HG03135 (cell line): ENCODE data around the gene MTCH1.

ENCODE experiments used
- ATAC-seq: cut with Tn5 transposase; IDR thresholded peaks from one replicate; pipeline ENCODE4 v1.9.1; 2021; ENCODE audit warnings: mild to moderate bottlenecking, moderate library complexity; ENCODE audit not compliant: unreplicated experiment

Gene MTCH1

DNA sequence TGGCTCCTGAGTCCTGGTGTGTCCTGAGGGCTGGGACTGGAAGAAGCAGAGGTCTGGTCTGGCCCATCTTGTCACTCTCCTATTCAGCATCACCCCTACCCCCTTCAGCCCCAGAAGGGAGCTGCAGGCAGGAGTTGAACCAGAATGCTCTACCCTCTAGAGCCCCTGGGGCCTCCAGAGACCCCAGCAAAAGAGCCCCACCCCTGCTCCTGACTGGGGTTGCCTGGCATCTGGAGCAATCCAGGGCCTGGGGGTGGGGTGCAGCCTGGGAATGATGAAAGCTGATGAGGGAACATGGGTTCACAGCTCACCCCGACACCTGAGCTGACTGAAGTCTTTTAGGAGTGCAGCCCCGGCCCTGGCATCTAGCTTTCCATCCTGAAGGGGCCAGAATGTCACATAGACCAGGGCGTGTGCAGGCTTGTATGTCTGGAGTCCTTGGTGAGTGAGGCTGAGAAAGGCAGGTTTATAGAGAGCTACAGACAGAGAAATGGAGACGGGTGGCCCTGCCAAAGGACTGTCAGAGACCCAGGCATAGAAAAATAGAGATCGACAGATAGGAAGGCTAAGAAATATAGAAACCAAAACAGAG, 31.7 kb upstream of the MTCH1 start:
- ATAC-seq = no peak

DNA sequence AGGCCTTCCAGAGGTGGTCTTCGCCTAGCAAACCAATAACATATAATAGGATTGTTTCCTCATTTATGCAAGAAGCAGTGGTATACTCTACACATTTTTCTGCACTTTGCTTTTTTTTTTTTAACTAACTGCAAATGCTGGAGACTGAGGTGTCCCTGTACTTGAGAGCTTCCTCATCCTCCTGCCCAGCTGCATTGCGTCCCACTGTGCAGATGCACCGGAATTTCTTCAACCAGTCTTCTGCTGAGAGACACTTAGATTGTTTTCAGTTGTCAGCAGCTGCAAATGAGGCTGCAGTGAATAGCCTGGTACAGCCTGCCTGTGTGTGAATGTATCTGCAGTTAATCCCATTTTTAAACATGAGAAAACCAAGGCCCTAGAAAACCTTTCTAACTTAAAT, 31.0 kb upstream of the MTCH1 start:
- ATAC-seq = no peak

DNA sequence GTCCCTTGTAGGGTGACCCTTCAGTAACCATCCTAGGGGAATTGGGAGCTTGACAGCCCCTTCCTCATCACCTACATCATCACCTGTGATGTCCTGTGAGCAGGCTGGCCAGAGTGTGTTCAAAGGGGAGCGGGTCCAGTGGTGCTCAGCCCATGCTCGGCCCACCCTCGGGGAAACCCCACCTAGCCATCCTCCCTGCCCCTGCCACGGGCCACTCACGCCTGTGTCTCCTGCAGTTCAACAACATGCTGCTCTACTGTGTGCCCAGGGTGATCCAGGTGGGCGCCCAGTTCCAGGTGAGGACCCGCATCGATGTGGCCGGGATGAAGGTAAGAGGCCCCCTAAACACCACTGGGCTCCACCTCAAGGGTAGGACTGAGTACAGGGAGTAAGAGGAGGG, 29.5 kb upstream of the MTCH1 start:
- ATAC-seq = no peak

DNA sequence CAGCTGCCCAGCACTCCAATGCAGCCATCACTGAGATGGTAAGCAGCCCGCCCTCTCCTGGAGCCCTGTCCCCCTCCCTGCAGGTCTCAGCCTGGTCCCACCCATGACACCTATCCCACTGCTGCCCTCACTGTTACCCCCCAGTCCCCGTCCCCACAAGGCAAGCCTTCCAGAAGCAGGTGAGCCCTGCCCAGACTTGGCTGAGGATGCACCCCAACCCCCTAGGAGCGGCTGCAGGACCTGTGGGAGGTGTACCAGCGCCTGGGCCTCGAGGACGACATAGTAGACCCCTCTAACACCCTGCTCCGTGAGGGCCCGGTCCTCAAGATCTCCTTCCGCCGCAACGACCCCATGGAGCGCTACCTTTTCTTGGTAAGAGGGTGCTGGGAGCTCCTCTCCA, 28.7 kb upstream of the MTCH1 start:
- no peak for ATAC-seq

DNA sequence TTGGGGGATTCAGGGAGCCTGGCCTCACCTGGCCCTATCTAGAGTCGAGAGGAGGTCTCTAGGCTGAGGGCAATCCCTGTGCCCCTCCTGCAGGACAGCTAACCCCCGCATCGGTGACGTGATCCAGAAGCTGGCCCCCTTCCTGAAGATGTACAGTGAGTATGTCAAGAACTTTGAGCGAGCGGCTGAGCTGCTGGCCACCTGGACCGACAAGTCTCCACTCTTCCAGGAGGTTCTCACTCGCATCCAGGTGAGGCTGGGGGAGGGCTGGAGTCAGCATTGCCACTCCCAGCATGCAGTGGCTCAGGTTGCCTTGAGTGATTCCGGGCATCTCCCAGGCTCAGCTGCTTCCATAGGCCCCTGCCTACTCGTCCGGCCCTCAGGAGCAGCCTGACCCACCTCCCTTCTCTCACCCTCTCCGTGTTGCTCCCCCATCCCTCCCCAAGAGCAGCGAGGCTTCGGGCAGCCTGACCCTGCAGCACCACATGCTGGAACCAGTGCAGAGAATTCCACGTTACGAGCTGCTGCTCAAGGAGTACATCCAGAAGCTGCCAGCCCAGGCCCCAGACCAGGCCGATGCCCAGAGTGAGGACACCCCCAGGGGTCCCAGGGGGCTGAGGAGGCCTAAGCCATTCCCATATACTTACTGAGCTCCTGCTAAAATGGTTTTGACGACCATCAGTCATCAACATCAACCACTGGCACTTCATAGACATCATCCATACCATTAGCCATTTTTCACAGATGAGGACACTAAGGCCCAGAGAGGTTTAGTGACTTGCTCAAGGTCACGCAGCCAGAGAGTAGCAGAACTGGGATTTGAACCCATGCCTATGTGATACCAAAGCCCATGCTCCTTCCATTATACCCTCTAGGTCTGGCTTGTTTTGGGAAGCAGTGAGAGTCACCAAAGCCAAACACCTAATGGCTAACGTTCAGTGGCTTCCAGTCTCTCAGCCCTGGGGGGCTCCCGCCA, 27.8 kb upstream of the MTCH1 start:
- no peak for ATAC-seq

DNA sequence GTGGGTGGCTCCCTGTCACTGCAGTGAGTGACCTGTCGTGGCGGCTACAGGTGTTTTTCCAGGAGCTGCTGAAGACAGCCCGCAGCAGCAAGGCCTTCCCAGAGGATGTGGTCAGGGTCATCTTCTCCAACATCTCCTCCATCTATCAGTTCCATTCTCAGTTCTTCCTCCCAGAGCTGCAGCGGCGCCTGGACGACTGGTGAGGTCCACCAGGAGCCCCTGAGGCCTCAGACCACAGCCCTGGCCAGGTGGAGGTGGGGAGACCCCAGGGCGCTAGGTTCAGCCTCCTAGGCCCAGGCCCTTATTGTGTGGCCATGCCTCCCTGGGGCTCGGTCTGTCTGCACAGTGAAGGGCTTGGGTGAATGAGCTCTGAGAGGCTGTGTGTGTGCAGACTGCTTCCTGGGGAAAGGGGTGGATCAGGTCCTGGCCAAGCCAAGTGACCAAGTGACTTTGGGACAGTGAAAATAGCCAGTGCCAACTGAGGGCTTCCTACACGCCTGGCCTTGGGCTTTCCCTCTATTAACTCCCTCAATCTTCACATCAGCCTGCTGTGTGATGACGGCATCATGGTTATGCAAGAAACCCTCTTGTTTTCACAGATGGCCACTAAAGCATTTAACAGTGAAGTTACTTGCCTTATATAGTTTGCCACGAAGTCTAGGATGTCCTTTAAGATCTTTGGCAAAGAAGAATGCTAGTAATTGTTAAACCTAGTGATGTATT, 25.8 kb upstream of the MTCH1 start:
- no peak for ATAC-seq

DNA sequence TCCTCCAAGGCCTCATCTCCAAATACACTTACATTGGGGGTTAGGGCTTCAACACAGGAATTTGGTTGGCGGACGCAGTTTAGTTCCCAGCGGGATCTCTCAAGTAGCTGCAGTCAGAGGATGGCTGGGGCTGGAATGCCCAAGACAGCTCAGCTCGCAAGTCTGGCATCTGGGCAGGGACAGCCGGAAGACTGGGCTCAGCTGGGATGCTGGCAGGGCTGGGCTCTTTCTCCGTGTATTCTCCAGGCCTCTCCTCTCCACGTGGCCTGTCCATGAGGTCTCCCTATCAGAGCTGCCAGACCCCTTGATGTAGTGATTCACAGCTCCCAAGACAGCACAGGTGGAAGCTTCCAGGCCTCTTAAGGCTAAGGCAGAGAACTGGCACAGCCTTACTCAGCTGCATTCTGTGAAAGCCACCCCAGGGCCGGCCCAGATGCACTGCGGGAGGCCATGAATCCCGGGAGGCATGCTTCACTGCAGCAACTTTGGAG, 24.5 kb upstream of the MTCH1 start:
- no peak for ATAC-seq

DNA sequence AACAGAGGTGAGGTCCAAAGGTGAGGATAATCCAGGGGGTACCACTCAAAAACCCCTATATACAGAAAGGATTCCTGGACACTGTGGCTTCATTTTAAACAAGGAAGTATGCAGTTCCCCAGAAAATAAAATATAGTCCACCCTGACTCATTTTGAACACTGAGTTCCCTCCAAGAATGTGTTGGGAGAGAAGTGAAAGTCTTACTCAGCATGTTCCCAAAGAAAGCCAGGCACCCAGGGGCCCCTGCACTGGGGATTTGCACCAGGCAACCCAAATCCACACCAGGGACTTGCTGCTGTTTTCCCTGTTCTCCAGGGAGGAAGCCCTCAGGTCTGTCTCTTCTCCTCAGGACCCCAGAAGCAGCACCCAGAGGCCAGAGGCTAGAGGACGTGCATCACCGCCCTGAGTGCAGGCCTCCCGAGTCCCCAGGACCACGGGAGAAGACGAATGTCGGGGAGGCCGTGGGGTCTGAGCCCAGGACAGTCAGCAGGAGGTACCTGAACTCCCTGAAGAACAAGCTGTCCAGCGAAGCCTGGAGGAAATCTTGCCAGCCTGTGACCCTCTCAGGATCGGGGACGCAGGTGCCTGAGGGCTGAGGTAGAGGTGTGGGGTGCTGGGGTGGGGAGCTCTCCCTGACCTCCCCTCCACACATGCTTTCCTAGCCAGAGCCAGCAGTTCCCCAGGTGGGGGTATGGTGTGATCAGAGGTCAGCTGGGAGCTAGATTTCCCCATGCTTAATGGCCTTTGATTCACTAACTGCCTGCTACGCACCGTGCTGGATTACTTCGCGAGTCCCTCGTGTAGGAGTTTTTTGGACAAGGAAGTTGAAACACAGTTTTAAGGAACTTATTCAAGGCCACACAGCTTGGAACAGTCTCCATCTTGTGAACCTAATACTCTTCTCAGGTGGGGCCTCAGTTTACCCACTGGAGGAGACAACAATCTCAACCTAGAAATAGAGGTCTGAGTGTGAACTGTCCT, 22.8 kb upstream of the MTCH1 start:
- ATAC-seq = no peak

DNA sequence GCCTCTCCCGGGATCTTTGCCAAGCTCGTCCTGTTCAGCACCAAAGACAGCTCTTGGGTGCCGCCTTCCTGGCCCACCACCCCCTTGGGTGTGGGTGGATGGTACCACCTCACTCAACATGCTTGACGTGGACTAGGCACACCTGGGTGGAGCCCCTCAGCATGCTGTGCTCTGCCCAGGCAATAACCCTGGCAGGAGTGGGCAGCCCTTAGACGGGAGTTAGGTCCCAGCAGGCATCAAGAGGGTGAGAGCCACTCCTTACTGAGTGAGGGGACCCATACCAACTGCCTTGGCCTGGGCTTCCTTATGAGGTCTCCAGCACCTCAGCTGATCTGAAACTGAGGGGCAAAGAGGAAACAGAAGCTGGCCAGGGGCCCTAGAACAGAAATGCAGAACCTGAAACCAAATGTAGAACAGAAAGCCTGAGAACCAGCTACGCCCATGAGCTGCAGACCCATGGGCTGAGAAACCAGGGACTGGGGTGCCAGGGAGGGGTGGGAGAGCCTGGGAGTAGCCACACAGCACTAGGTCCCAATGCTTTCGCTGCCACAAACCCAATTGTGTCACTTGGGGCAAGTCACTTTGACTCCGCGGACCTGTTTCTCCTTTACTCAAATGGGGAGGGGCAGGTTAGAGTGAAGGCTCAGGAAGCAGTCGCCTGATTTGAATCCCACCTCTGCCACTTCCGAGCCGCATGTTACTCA, 21.5 kb upstream of the MTCH1 start:
- ATAC-seq = no peak

DNA sequence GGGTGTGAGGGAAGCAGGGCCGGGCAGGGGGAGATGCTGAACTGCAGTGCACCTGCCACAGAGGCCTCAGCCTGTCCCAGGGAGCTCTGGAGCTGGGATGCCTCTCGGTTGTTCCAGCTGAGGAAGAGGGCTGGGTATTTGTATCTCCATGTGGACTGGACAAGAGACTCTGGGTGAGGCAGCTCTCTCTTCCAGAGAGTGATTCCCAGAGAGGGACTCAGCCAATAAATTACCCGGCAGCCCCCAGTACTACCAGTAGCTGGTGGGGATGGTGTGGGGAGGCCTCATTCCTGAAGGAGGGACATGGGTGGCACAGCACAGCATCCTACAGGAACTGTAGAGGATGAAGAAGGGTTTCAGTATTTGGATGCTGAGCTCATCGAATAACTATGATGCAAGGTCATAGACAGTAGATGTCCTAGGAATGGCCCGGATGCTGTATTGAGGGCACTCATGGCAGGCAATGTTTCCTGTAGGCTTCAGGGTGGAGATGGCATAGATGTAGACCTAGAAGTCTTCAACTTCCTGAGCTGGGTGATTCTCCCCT, 20.9 kb upstream of the MTCH1 start:
- no peak for ATAC-seq

DNA sequence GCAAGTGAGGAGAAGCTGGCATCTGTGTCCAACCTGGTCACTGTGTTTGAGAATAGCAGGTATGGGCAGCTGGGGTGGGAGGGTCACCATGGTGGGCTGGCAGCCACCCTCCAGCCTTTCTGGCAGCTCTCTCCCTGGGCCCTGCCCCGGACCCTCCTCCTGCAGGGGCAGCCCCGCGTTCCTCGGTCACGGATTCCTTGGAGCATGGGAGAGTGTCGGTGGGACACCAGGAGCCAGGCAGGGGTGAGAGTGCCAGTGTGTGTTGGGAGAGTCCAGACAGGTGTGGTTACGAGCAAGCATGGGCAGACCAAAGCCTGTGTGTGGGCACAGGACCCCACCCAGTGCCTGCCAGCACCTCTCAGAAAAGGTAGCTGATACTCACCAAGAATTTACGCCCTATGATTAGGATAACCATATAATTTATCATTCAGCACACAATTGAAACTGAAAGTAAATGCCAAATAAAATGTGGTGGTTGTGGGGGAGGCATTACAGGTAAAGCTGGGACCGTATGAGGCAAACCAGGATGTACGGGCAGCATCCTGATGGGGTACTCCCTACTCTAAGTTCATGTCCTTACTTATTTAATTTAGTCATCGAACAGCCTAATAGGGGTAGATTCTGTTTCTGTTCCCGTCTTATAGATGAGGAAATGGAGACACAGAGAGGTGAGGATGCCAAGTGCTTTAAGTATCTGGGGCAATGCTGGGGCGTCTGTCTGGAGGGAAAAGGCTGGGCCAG, 20.0 kb upstream of the MTCH1 start:
- peak; percentile 7 for ATAC-seq

DNA sequence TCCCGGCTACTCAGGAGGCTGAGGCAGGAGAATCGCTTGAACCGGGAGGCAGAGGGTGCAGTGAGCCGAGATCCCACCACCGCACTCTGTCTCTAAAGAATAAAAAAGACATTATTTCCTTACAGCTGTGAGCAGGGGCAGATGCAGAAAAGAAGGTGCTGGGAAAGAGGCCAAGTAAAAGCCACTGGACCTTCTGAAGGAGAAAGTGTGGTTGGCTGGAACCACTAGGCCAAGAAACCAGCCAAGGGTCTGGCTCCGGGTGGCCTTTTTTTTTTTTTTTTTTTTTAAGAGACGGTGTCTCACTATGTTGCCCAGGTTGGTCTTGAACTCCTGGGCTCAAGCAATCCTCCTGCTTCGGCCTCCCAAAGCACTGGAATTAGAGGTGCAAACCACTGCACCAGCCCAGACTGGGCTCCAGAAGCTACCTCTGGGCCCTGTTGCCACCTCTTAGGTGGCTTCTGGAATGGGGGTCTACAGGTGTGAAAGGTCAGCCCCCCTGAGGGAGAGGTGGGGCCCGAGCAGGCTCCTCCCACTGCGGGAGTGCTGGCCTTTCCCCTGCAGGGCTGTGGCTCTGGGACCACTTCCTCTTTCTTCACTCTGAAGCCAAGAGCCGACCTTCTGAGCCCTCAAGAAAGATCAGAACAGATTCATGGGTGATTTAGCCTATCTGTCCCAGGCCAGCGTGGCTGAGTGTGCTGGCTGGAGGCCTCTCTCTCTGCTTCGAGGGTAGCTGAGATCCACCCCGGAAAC, 19.2 kb upstream of the MTCH1 start, which contains the start of gene FGD2:
TSS of gene FGD2 (plus strand) at position 595 of the 750 bp plus-strand sequence. CDS start 163 bp downstream, outside the sequence.
- peak; percentile 62 for ATAC-seq

DNA sequence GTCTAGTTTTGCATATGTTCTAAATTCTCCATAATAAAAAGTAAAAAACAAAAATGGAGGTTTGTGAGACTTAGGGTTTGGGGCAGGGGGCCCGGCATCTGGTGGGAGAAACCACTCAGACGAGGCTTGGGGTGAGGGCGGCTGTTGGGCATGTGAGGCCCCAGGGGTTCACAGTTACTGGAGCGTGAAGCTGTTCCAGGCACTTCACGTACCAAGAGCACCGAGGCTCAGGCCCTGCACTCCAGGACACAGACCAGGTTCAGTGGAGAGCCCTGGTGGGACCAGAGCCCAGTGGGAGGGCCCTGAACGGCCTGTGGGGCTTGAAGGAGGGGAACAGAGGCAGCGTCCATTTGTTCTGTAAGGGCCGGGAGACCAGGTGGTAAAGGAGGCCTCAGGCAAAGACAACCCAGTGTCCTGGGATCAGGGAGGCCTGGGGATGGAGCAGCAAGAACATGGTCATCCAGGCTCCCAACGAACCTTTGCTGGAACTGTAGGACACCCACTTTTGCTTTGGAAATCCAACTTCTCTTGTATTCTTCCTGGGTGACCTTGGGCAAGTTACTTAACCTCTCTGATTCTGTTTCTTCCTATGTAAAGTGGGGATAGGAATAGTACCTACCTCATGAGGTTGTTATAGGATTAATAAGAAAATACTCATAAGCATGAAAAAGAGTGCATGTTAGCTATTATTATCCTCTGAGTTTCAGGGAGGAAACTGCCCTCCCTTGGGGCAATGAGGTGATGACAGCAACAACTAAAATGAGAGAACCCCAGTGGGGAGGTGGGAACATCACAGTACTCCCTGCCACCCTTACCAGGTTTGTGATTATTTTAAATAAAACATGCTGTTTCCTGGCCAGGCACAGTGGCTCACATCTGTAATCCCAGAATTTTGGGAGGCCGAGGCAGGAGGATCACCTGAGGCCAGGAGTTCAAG, 18.3 kb upstream of the MTCH1 start:
- no peak for ATAC-seq

DNA sequence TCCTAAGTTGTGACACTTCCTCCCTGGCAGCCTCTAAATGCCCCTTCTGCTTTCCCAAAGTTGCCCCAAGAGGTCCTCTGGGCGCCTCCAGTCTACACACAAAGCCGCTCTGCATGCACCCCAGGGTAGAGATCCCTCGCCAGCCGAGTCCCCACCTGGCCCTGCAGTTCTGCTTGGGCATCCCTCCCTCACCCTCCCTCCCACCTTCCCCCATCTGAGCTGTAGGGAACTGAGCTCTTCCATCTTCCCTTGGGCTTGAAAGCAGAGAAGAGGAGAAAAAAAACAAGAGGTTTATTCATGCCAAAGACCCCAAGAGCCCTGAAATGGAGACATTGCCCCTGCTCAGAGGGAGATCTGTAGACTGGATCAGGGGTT, 13.7 kb upstream of the MTCH1 start:
- no peak for ATAC-seq

DNA sequence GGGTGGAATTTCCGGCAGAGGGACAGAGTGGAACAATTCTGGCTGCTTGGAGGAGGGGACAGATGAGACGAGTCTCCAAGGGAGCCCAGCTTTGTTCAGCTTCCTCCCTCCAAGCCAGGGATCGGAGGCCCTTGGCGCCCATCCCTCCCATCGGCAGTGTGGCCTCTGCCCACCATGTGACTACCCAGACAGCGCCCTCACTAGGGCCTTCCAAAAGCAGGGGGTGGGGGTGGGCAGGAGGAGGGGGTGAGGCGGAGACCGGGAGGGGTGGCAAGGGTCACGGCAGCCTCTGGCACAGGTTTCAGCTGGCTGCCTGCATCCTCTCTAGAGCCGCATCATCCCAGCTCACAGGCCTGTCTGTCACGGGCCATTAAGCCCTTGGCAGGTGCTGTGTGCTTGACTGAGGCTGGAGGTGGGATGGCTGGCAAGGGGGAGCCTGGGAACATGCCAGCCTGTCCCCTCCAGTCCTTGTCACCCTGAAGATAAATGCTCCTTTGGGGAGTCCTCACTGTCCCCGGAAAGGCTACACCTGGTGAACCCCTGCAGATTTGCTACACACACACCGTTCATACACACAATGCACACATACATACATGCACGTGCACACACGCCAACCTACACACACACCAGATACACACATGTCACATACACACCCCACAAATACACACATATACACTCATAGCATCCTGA, 13.2 kb upstream of the MTCH1 start:
- ATAC-seq = no peak

DNA sequence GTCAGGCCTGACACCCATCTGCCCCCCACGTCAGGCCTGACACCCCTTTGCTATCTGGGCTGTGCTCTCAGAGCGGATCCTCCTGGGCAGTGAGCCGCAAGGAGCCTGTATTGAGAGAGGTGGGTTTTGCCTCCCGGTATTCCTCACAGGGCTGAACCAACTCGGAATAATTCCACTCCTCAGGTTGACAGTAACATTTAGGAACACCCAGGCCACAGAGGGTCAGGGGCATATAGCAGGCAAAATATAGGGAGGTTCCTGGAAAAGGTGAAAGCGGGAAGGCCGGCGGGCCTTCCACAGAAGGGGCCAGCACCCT, 12.7 kb upstream of the MTCH1 start:
- ATAC-seq = no peak
